HG03521 (cell line): ENCODE data around the gene LSMEM2.
A peak's percentile ranks its signal among the peaks of the same experiment; 100 is the strongest.
"Not testable (repeated sequence)": the region's sequence is repeated elsewhere in the genome, so short reads cannot be mapped to it uniquely, and the experiment has no call there.

ENCODE experiments used
- ATAC-seq: cut with Tn5 transposase; IDR thresholded peaks from one replicate; pipeline ENCODE4 v1.9.1; 2021; ENCODE audit warnings: mild to moderate bottlenecking, moderate library complexity; ENCODE audit not compliant: unreplicated experiment

Gene LSMEM2

DNA sequence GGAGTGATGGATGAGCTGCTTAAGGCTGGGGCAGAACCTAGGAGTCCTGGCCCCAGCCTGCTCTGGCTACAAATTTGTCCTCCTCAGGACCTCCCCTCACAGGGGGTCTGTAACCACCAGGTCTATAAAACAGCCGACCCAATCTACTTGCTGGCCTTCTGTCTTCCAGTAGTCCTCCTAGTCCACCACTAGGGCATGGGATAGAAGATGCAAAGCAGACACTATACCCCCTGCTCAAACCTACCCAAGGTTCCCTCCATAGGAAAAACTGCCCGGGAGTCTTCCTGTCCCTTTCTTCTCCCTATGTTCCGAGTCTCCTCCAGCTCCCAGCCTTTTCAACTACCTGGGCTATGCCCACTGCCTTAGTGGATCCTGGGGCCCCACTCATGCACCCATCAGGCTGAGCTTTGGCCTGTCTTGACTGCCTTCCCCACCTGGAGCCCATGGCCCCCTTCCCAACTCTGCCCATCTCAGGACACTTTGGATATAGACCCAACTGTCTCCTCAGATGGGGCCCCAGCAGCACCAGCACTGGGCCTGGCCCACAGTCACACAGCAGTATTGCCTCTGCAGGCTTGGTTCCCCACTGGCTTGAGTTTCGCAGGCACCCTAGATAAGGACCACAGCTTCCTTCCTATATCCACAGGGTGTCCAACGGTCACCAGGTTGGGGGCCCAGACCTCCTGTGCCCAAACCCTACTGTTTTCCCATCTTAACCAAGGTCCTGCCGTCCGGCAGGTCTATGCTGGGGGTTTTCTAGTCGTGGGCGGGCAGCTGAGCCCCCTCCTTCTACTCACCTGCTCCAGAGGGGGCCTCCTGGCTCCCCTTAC is 19.2 kb downstream of the LSMEM2 start:
- no peak for ATAC-seq

GRCh38 chr3:50298836-50299637 is 20.1 kb downstream of the LSMEM2 start, which contains the start of the genes HYAL3 and NAA80:
Gene HYAL3 (minus strand): TSS chr3:50299405. CDS start chr3:50295602, 3,803 bp downstream.
Gene NAA80 (minus strand): TSS chr3:50299405. CDS start chr3:50297463, 1,942 bp downstream.
- ATAC-seq, result peak; percentile 82

- no peak for ATAC-seq
Observed at GRCh38 chr3:50299638-50299928, 20.7 kb downstream of the LSMEM2 start.

DNA sequence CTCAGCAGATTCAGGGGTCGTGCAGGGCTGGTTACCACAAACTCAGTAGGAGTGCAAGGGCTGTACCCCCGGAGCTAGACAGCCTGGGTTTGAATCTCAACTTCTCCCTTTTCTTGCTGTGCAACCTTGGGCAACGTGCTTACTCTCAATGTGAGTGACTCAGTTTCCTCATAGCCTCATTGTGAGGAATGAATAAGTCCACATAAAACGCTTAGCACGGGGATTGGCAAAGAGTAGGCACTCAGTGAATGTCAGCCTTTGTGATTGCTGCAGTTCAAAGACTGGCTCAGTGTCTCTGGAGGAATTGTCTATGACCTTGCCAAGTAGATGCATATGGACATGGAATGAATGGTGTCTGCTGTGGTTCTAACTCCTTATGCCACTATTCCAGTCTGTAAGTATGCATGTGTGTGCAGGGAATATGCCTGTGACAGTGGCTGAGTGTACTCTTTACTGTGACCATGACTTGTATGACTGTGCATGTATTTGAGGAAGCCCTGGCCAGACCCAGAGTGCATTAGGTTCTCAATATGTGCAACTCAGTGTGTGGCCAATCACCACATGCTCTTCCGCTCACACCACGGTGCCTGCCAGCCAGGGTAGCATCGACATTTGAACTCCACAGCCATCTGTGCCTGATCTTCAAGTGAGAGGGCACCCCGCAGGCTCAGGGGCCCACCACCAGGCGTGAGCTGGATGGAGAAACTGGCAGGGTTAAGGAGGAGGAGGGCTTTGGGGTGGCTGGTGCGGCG is 21.2 kb downstream of the LSMEM2 start:
- no peak for ATAC-seq

DNA sequence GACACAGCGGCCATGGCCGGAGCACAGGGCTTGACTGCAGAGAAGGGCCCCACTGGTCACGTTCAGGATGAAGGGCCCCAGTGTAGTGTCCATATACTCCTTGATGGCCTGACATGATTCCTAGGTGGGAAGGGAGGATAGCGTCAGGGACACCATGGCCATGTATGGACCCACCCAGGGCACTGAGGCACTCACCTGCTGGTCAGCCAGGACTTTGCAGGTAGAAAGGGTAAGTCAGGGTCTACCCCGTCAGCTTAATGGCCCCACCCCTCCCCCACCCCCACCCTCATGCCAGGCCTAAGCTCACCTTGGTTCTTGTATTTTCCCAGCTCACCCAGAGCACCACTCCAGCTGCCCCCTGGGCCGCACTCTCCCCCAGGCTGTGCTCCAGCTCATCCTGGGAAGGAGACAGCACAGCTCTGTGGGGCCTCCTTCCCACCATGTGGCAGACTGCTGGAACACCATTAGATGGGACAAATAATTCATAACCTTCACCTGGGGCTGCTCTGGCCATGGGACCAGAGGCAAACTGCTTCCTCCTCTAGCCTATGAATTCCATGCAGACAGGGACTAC is 21.9 kb downstream of the LSMEM2 start:
- no peak for ATAC-seq

DNA sequence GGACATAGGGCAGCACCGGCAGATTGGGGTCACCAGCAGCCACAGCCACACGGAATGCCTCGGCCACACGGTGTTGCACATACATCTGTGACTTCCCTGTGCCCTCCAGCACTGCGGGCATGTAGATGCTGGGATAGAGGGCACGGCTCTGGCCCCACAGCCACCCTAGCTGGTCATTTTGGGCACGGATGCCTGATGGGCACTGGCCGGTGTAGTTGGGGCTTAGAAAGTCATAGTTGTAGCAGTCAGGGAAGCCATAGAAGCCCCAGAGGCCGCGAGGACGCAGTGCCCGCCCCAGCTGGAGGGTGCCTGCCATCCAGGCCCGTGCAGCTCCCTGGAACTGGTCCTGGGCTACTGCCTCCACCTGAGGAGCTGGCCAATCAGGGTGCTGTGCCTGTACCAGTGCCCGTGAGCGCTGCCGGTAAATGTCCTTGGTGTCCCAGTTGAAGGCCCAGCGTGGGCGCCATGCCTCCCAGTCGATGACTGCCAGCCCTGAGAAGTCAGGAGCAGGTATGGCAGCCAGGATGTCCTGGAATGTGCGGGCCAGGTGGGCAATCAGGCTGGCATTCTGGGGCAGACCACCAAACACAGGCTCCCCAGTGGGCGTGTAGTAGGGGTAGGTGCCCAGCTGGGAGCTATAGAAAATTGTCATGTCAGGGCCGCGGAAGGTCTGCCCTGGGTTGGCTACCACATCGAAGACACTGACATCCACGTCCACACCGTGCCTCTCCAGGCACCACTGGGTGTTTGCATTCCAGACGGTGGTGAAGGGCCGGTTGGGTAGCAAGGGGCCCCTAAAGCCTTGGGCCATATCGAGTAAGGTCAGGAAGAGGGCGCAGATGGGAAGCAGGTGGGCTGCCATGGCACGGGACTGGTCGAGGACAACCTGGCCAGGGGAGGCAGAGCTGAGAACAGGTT is 23.5 kb downstream of the LSMEM2 start:
- no peak for ATAC-seq

GRCh38 chr3:50303013-50303815 is 24.3 kb downstream of the LSMEM2 start, which contains the start of gene HYAL1:
Gene HYAL1 (minus strand): TSS chr3:50303574. CDS start chr3:50302956, 618 bp downstream.
- no peak for ATAC-seq

DNA sequence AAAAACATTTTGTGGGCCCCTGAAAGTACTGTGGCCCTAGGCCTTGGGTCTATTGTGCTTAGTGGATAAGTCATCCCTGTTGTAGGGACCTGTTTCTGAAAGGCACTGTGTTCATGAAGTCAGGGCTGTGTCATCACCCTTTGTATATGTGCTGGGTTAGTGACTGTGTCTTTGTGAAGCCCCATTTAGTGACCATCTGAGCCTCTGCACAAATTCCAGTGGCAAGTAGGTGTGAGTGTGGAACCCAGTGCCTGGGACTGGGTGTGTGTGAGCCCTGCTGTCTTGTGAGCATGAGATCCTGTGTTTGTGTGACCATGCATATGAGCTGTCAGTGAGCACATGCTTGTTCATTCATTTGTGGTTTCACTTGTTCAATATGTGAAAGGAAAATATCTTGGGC is 25.7 kb downstream of the LSMEM2 start:
- ATAC-seq, result no peak

- ATAC-seq, result not testable (repeated sequence)
Observed at GRCh38 chr3:50312041-50312440, 33.2 kb downstream of the LSMEM2 start.

DNA sequence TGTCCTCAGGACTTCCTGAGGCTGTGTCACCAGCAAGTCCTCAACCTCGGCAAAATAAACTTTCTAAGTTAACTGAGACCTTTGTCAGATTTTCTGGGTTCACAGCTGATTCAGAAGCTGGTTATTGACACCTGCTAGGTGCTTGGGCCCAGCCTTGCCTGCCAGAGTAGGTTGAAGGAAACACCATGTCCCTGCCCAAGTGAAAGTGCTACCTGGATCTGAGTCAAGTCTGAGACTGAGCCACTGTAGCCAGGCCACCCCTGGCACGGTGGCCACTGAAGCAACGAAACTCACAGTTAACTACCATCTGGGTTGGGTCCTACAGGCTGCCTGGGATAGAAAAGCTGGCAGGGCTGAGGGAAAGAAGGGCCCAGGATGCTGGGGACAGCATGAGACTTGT is 35.5 kb downstream of the LSMEM2 start:
- no peak for ATAC-seq

GRCh38 chr3:50314816-50315215 is 35.9 kb downstream of the LSMEM2 start:
- no peak for ATAC-seq

GRCh38 chr3:50316657-50317242 is 37.9 kb downstream of the LSMEM2 start:
- no peak for ATAC-seq

- ATAC-seq, result no peak
Observed at GRCh38 chr3:50317300-50317699, 38.4 kb downstream of the LSMEM2 start.

DNA sequence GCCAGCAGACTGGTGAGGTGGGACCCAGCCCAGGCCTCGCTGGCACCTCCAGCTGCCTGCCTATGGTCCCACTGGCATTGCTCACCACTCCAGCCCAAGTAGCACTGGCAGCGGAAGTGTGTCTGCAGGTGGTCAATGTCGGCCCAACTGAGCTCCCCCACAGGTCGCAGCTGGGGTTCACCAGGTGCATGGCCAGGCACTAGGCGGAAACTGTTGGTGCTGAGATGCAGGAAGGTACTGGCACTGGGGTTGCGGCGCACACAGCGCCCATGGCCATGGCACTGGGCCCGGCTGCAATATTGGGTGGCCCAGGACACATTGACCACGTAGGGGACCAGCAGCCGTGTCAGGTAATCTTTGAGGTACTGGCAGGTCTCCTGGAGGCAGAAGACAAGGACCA is 39.3 kb downstream of the LSMEM2 start:
- no peak for ATAC-seq

DNA sequence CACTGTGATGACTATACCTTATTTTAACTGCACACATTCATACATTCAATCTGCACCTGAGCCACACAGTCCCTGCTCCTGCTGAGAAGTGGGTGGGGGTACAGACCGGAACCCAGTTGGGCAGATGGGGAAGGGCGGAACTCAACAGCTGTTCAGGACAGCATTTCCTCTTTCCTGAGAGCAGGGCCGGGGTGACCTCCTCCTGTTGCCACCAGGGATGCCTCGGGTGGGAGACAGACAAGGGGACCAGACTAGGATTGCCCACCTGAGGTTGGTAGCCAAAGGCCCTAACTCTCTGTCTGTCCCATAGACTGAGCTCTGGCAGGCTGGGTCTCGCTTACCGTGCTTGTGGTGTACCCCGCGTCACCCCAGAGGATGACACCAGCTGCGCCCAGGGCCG is 39.7 kb downstream of the LSMEM2 start:
- no peak for ATAC-seq

- no peak for ATAC-seq
Observed at GRCh38 chr3:50319181-50319893, 40.5 kb downstream of the LSMEM2 start.

DNA sequence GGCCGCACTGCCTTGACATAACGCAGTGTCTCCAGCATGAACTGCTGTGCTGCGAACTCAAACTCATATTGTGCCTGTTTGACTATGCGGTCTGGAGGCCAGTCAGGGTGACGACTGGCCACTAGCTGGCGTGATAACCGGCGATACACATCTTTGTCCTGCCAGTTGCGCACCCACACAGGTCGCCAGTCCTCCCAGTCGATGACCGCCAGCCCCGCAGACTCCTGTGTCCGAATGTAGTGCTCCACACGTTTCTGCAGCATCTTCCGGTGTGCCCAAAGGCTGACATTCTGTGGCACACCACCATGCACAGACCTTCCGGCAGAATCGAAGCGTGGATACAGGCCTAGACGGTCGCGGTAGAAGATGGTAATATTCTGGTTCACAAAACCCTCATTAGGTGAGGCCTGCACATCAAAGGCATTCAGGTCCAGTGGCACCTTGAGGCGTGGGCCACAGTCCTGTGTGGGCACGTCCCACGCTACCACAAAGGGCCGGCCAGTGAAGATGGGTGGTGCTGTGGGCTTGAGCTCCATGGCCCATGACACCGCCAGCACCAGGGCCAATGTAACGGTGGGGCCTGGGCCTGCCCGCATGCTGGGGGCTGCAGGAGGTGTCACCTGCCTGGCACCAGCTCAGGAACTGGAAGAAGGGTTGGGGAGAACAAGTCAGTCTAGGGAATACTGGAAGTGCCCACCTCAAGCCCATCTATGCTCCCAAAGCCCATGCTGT is 41.2 kb downstream of the LSMEM2 start:
- no peak for ATAC-seq
